HG03103 (cell line): ENCODE measurements around the gene ITGB3.
"Not testable (repeated sequence)": the region's sequence is repeated elsewhere in the genome, so short reads cannot be mapped to it uniquely, and the experiment has no call there.

Source experiments
- ATAC-seq: cut with Tn5 transposase; IDR thresholded peaks from one replicate; pipeline ENCODE4 v1.9.1; 2021; ENCODE audit warnings: low read depth; ENCODE audit not compliant: unreplicated experiment

The ITGB3 gene

GRCh38 chr17:47253541-47254402 lies at the start of gene ITGB3:
TSS of gene ITGB3 (plus strand) at chr17:47253827. CDS start at chr17:47253862, 35 bp downstream.
- peak; percentile 66 for ATAC-seq

- ATAC-seq, result no peak
Measured at GRCh38 chr17:47203984-47204721, 49.5 kb upstream of the ITGB3 start.

GRCh38 chr17:47204722-47205418 lies 48.8 kb upstream of the ITGB3 start:
- ATAC-seq, result no peak

- ATAC-seq, result no peak
Measured at GRCh38 chr17:47205419-47205963, 48.1 kb upstream of the ITGB3 start.

- no peak for ATAC-seq
Measured at GRCh38 chr17:47207143-47208067, 46.2 kb upstream of the ITGB3 start.

- no peak for ATAC-seq
Measured at GRCh38 chr17:47208744-47209488, 44.7 kb upstream of the ITGB3 start, which contains the start of gene MYL4. TSS of gene MYL4 (plus strand) at chr17:47209348. CDS start at chr17:47209423, 75 bp downstream.

- ATAC-seq, result no peak
Measured at GRCh38 chr17:47209499-47209898, 44.1 kb upstream of the ITGB3 start.

- no peak for ATAC-seq
Measured at GRCh38 chr17:47210105-47210504, 43.5 kb upstream of the ITGB3 start.

- ATAC-seq, result no peak
Measured at GRCh38 chr17:47210779-47211178, 42.8 kb upstream of the ITGB3 start.

- no peak for ATAC-seq
Measured at GRCh38 chr17:47212458-47212857, 41.2 kb upstream of the ITGB3 start.

- ATAC-seq, result no peak
Measured at GRCh38 chr17:47213540-47213939, 40.1 kb upstream of the ITGB3 start.

- no peak for ATAC-seq
Measured at GRCh38 chr17:47214931-47215330, 38.7 kb upstream of the ITGB3 start.

GRCh38 chr17:47216821-47217220 lies 36.8 kb upstream of the ITGB3 start:
- not testable (repeated sequence) for ATAC-seq

GRCh38 chr17:47217279-47217678 lies 36.3 kb upstream of the ITGB3 start:
- not testable (repeated sequence) for ATAC-seq

- no peak for ATAC-seq
Measured at GRCh38 chr17:47218896-47219430, 34.7 kb upstream of the ITGB3 start.

GRCh38 chr17:47219621-47220475 lies 33.8 kb upstream of the ITGB3 start:
- ATAC-seq, result no peak

- no peak for ATAC-seq
Measured at GRCh38 chr17:47220531-47220999, 33.1 kb upstream of the ITGB3 start.

GRCh38 chr17:47221154-47221553 lies 32.5 kb upstream of the ITGB3 start:
- no peak for ATAC-seq
